WI38 (cell line): Measurements from ENCODE around the gene USP6NL.

Experiments
- H3K4me3 ChIP-seq: 2 replicates; pipeline ENCODE4 v1.5.1; 2011; ENCODE audit warnings: low read depth, mild to moderate bottlenecking, control low read depth, low read length
- CTCF ChIP-seq: IDR thresholded peaks from 2 replicates; pipeline ENCODE4 v1.5.1; 2012; ENCODE audit warnings: low read depth, mild to moderate bottlenecking, control low read depth, low read length

The USP6NL gene

DNA sequence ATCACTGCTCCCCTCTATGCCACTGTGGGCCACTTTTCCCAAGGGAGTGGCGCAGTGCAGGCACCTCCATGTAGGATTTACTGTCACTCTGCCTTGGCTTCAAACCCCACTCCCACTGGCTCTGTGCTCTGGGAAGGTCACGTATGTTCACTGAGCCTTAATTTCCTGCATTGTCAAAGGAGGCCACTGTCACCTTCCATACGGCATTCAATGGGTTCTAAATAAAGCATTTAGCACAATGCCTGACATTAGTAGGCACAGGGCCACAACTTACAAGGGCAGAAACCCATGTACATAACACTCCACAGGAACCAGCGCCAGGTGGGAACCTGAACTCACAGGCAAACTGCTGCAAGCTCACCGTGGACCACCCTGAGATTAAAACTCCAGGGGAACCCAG, 196.4 kb downstream of the USP6NL start:
- TF ChIP-seq CTCF, result no peak
- no peak overlapping the region for H3K4me3 ChIP-seq

- no peak overlapping the region for H3K4me3 ChIP-seq
- no peak for TF ChIP-seq CTCF
Observed at GRCh38 chr10:11414314-11415038, 197.0 kb downstream of the USP6NL start.

- no peak for TF ChIP-seq CTCF
Observed at GRCh38 chr10:11411926-11412545, 199.4 kb downstream of the USP6NL start.

DNA sequence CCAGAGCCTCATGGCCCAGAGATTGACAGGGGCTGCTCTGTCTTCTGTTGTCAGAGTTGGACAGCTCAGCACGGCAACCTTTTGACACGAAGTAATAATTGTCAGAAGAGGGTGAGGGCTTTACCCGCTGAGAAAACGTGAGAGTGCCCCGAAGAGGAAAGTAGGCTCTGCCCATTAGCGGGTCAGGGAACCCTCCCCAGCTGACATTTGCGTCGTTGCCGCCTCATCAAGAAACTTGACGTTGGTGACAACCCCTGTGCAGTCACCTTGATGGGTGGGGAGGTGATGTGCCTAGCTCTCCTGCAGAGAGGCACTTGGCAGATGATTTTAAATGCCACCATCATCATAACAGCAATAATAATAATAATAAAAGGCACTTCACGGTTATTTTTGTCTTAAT, 202.1 kb downstream of the USP6NL start:
- no peak overlapping the region for H3K4me3 ChIP-seq
- no peak for TF ChIP-seq CTCF

More at GRCh38 chr10:11411926-11412545, 199.4 kb downstream of the USP6NL start:
- no peak overlapping the region for H3K4me3 ChIP-seq

- no peak for TF ChIP-seq CTCF
- no peak overlapping the region for H3K4me3 ChIP-seq
Observed at GRCh38 chr10:11407939-11408338, 203.5 kb downstream of the USP6NL start.

- TF ChIP-seq CTCF, result no peak
- H3K4me3 ChIP-seq, result no peak overlapping the region
Observed at GRCh38 chr10:11406746-11407145, 204.7 kb downstream of the USP6NL start.

- TF ChIP-seq CTCF, result no peak
Observed at GRCh38 chr10:11404901-11405300, 206.5 kb downstream of the USP6NL start.

More at GRCh38 chr10:11404901-11405300, 206.5 kb downstream of the USP6NL start:
- H3K4me3 ChIP-seq, result no peak overlapping the region
